Left lung (tissue), 10 donors: Measurements from ENCODE around the gene BLVRB. TPM values are rescaled to one million over a fixed set of nuclear protein-coding genes. Genes with fewer than 3 reads are reported as not detected.
"Not testable (repeated sequence)": the region's sequence is repeated elsewhere in the genome, so short reads cannot be mapped to it uniquely, and the experiment has no call there.

Experiments used
- ATAC-seq: fragments of 200-7000 bp; cut with Tn5 transposase; one replicate; pipeline ENCODE4 v1.9.1; 2020; ENCODE audit warnings: moderate library complexity
- DNase-seq, 4 donors: peaks; one replicate each; pipeline ENCODE4 v3.0.0-alpha.2; 2013 to 2020
- H3K27ac ChIP-seq, 2 donors: fragments of 200-600 bp; sonication (generic) in 1 of 2; one replicate each; pipeline versions ENCODE4 v1.5.0 to v1.8.0; 2020 to 2021
- H3K27me3 ChIP-seq, 2 donors: fragments of 200-600 bp; sonication (generic) in 1 of 2; one replicate each; pipeline versions ENCODE4 v1.5.0 to v1.8.0; 2020 to 2021
- H3K36me3 ChIP-seq, 2 donors: fragments of 200-600 bp; sonication (generic) in 1 of 2; one replicate each; pipeline versions ENCODE4 v1.5.0 to v1.8.0; 2020 to 2021
- H3K4me1 ChIP-seq, 2 donors: fragments of 200-600 bp; one replicate each; pipeline ENCODE4 v1.8.0; 2021
- H3K4me3 ChIP-seq, 2 donors: fragments of 200-600 bp; sonication (generic) in 1 of 2; one replicate each; pipeline versions ENCODE4 v1.5.0 to v1.8.0; 2020 to 2021; ENCODE audit warnings: mild to moderate bottlenecking in 1 of 2
- H3K9me3 ChIP-seq, 2 donors: fragments of 200-600 bp; sonication (generic) in 1 of 2; one replicate each; pipeline versions ENCODE4 v1.5.0 to v1.8.0; 2020 to 2021
- CTCF ChIP-seq, 2 donors: fragments of 200-600 bp; sonication (generic) in 1 of 2; IDR thresholded peaks; one replicate each; pipeline versions ENCODE4 v1.5.0 to v1.8.0; 2021; ENCODE audit warnings: antibody characterized with exemption in 2 of 2
- intact Hi-C, 2 donors: fragments of 100-400 bp; cut with DNase I; formaldehyde crosslinking; loops; one replicate each; pipeline versions ENCODE4 v1.11.2 to v1.14.2; 2022
- polyA plus RNA-seq, 6 donors: library from polyadenylated mRNA; unstranded; fragments of 120-200 nt; gene quantifications; one replicate each; pipeline ENCODE4 v1.2.1, GENCODE V29; 2013; ENCODE audit not compliant: insufficient read length in 6 of 6
- total RNA-seq, 2 donors: library from RNA; stranded (reverse); fragmentation: NEBNext Ultra II Directional; extraction: Animal tissue kit (Norgen Biotek cat#: 25700); gene quantifications; one replicate each; pipeline ENCODE4 v1.2.1, GENCODE V29; 2021
- donor health status: DM: no; HTN: yes; CAD: no.
- donor health status: DM: no; HTN: no; CAD: no.

BLVRB gene
- total and polyA plus RNA-seq, 8 donors = 45.1 to 192 (median 62.0) TPM

- Histone ChIP-seq H3K4me1 (peaks cover 12 to 51% of the 10 kb centered on the region in 2 donors), H3K9me3 (no peaks in the 10 kb centered on the region), H3K4me3 (peak overlapping the region; percentile 26 to 57), H3K36me3 (no peaks in the 10 kb centered on the region), H3K27ac (peak overlapping the region in 1 of 2 donors; percentile 86), H3K27me3 (peaks cover 0 to 37% of the 10 kb centered on the region in 2 donors)
- ATAC-seq (no peak), DNase-seq (peak in 2 of 4 donors; percentile 55 to 83)
- intact Hi-C loops = no loop called here
- no peak for TF ChIP-seq CTCF (IDR thresholded peaks at IDR 0.05)
These were observed 857 bp upstream of the BLVRB start for GRCh38 chr19:40466219-40466984.

GRCh38 chr19:40465025-40465556, 454 bp downstream of the BLVRB start:
- intact Hi-C loops = no loop called here
- ATAC-seq (peak; percentile 20), DNase-seq (peak in 1 of 4 donors; percentile 44)
- Histone ChIP-seq H3K27ac (peak overlapping the region; percentile 86 to 93), H3K4me1 (peaks cover 12 to 58% of the 10 kb centered on the region in 2 donors), H3K4me3 (peak overlapping the region; percentile 57 to 75), H3K27me3 (peaks cover 0 to 37% of the 10 kb centered on the region in 2 donors), H3K9me3 (no peaks in the 10 kb centered on the region), H3K36me3 (no peaks in the 10 kb centered on the region)
- no peak for TF ChIP-seq CTCF (IDR thresholded peaks at IDR 0.05)

- Histone ChIP-seq H3K36me3 (no peaks in the 10 kb centered on the region), H3K4me3 (peak overlapping the region; percentile 57 to 75), H3K9me3 (no peaks in the 10 kb centered on the region), H3K4me1 (peaks cover 12 to 58% of the 10 kb centered on the region in 2 donors), H3K27ac (peak overlapping the region; percentile 86 to 93), H3K27me3 (peaks cover 0 to 32% of the 10 kb centered on the region in 2 donors)
- peak; percentile 78 to 91 for TF ChIP-seq CTCF (IDR thresholded peaks at IDR 0.05)
- DNase-seq (peak; percentile 46 to 86 (median 84)), ATAC-seq (peak; percentile 63)
- intact Hi-C loops = no loop called here
These were observed 1.2 kb downstream of the BLVRB start for GRCh38 chr19:40464059-40465024.

- Histone ChIP-seq H3K27ac (peak overlapping the region; percentile 86 to 93), H3K4me3 (peak overlapping the region in 1 of 2 donors; percentile 57), H3K27me3 (peaks cover 0 to 25% of the 10 kb centered on the region in 2 donors), H3K4me1 (peaks cover 12 to 58% of the 10 kb centered on the region in 2 donors)
- H3K36me3 ChIP-seq, intact Hi-C loops, H3K9me3 ChIP-seq: not testable (repeated sequence)
- peak; percentile 9 for ATAC-seq
- DNase-seq = peak in 1 of 4 donors; percentile 68
These were observed 1.9 kb downstream of the BLVRB start for GRCh38 chr19:40463587-40464037.

GRCh38 chr19:40461669-40462221, 3.8 kb downstream of the BLVRB start:
- Histone ChIP-seq H3K4me3 (peak overlapping the region in 1 of 2 donors; percentile 2), H3K4me1 (peaks cover 12 to 53% of the 10 kb centered on the region in 2 donors), H3K27me3 (peaks cover 0 to 7% of the 10 kb centered on the region in 2 donors), H3K36me3 (peaks cover 0 to 24% of the 10 kb centered on the region in 2 donors), H3K27ac (peak overlapping the region in 1 of 2 donors; percentile 50), H3K9me3 (no peaks in the 10 kb centered on the region)
- intact Hi-C loops = no loop called here
- no peak for TF ChIP-seq CTCF (IDR thresholded peaks at IDR 0.05)
- ATAC-seq = no peak
- DNase-seq = peak in 1 of 4 donors; percentile 73
